MM.1S (cell line): ENCODE data around the gene OSGEP.

ENCODE experiments used
- DNase-seq: peaks from one replicate; pipeline ENCODE4 v3.0.0-alpha.2; 2015
- H2AFZ ChIP-seq: fragments of 300-600 bp; sonication (generic); 2 replicates; pipeline ENCODE4 v1.6.0; 2016; ENCODE audit warnings: antibody characterized with exemption, low read length
- H3F3A ChIP-seq: fragments of 300-600 bp; sonication (generic); 2 replicates; pipeline ENCODE4 v1.6.1; 2016; ENCODE audit warnings: mild to moderate bottlenecking, antibody characterized with exemption, low read length, moderate library complexity, mixed read lengths; ENCODE audit not compliant: insufficient read depth
- H3K27ac ChIP-seq: fragments of 300-600 bp; sonication (generic); 2 replicates; pipeline ENCODE4 v1.5.1; 2016; ENCODE audit warnings: mild to moderate bottlenecking, low read length
- H3K27me3 ChIP-seq: fragments of 300-600 bp; sonication (generic); replicated peaks from 2 replicates; pipeline ENCODE4 v1.6.0; 2016; ENCODE audit warnings: low read length; ENCODE audit not compliant: insufficient read depth
- H3K36me3 ChIP-seq: fragments of 300-600 bp; sonication (generic); replicated peaks from 2 replicates; pipeline ENCODE4 v1.6.1; 2016; ENCODE audit warnings: mild to moderate bottlenecking, low read length, mixed read lengths; ENCODE audit not compliant: insufficient read depth
- H3K4me1 ChIP-seq: fragments of 300-600 bp; sonication (generic); 2 replicates; pipeline ENCODE4 v1.6.1; 2016; ENCODE audit warnings: low read length, mixed read lengths
- H3K4me2 ChIP-seq: fragments of 300-600 bp; sonication (generic); 2 replicates; pipeline ENCODE4 v1.6.0; 2016; ENCODE audit warnings: low read depth, low read length
- H3K4me3 ChIP-seq: fragments of 300-600 bp; sonication (generic); 2 replicates; pipeline ENCODE4 v1.5.1; 2016; ENCODE audit warnings: low read length, mixed read lengths
- H3K79me2 ChIP-seq: fragments of 300-600 bp; sonication (generic); 2 replicates; pipeline ENCODE4 v1.6.1; 2016; ENCODE audit warnings: mixed run types, low read length, mixed read lengths
- H3K9ac ChIP-seq: fragments of 300-600 bp; sonication (generic); 2 replicates; pipeline ENCODE4 v1.6.1; 2016; ENCODE audit warnings: low read length, mixed read lengths
- H3K9me2 ChIP-seq: fragments of 300-600 bp; sonication (generic); replicated peaks from 2 replicates; pipeline ENCODE4 v1.6.1; 2016; ENCODE audit warnings: mild to moderate bottlenecking, low read length, mixed read lengths; ENCODE audit not compliant: insufficient read depth
- H3K9me3 ChIP-seq: fragments of 300-600 bp; sonication (generic); replicated peaks from 2 replicates; pipeline ENCODE4 v1.6.1; 2016; ENCODE audit warnings: mild to moderate bottlenecking, low read length, mixed read lengths; ENCODE audit not compliant: insufficient read depth
- H4K20me1 ChIP-seq: fragments of 300-600 bp; sonication (generic); 2 replicates; pipeline ENCODE4 v1.6.1; 2016; ENCODE audit warnings: mild to moderate bottlenecking, low read length, moderate library complexity, mixed read lengths; ENCODE audit not compliant: insufficient read depth
- EZH2 ChIP-seq: fragments of 300-600 bp; sonication (generic); optimal IDR thresholded peaks from 2 replicates; pipeline ENCODE3; 2017; ENCODE audit warnings: low read depth, mild to moderate bottlenecking, antibody characterized with exemption, low read length, mixed read lengths
- EZH2phosphoT487 ChIP-seq: fragments of 300-600 bp; sonication (generic); IDR thresholded peaks from 2 replicates; pipeline ENCODE4 v1.6.1; 2018; ENCODE audit warnings: antibody characterized with exemption, low read length
- TF ChIP-seq, protein P1 (sequence below): fragments of 300-600 bp; sonication (generic); IDR thresholded peaks from 2 replicates; pipeline ENCODE4 v1.5.1; 2016; ENCODE audit warnings: antibody characterized with exemption, low read length, mixed read lengths

OSGEP gene

DNA sequence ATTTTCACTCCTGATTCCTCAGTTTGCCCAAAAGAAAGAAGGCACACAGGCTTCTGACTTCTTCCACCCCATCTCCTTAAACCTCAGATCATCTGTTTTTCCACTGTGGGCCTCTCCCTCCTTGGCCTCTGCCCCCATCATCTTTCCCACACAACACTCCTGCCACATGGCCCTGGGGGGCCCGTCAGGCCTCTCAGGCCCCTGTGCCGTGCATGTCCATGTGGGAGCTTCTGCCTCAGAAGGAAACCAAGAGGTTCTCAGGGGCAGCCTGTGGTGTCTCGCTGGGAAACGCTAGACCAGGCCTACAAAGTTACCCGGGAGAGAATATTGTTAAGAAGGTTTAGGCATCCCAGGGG is 26.6 kb downstream of the OSGEP start:
- Histone ChIP-seq H3K36me3 (no peaks in the 10 kb centered on the region), H3F3A (no peaks in the 10 kb centered on the region), H3K4me1 (peaks cover 9% of the 10 kb centered on the region), H3K79me2 (no peaks in the 10 kb centered on the region), H4K20me1 (no peaks in the 10 kb centered on the region), H3K9ac (no peak overlapping the region), H3K4me3 (no peak overlapping the region), H3K9me2 (no peaks in the 10 kb centered on the region), H3K4me2 (peak overlapping the region; percentile 65; the same call in 1 of the 2 replicates), H3K27me3 (no peaks in the 10 kb centered on the region), H3K9me3 (no peaks in the 10 kb centered on the region), H2AFZ (no peak overlapping the region), H3K27ac (peak overlapping the region; percentile 32; the same call in 1 of the 2 replicates)
- TF ChIP-seq EZH2 = no peak
- no peak for DNase-seq

DNA sequence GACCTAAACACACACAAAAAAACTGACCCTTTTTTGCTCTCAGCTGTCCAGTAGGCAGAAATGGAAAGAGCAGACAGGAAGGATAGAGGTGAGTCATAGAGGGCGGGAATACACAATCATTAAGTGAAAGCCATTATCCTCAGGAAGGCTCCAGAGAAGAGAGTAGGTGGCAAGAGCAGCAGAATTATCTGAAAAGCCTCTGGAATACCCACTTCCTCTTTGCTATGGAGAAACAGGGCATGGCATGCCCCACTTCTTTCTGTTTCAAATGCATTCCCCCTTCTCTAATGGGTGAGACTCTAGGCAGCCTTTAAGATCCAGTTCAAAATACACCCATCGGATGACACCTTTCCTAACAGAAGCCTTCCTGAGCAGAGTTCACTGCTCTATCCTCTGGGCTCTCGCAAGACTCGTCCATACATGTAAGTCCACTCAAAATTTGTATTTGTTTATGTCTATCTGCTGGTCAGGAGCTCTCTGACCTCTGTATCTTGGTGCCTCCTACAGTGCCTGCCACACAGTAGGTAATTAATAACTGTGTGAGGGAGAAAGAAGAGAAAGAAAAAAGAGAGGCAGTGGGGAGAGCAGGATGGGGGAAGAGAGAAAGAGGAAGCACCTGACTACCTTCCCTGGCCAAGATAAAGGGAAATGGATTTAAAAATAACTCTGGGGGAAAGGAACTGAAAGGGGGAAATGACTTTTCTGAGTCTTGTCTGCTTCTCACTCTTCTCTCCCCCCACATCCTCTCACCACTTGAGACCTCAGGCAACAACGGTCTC is 27.2 kb downstream of the OSGEP start:
- H4K20me1 ChIP-seq = no peaks in the 10 kb centered on the region
- no peaks in the 10 kb centered on the region for H3F3A ChIP-seq
- no peak for DNase-seq
- H3K9ac ChIP-seq = no peak overlapping the region
- no peaks in the 10 kb centered on the region for H3K9me3 ChIP-seq
- no peaks in the 10 kb centered on the region for H3K27me3 ChIP-seq
- peak overlapping the region; percentile 22; the same call in 1 of the 2 replicates for H3K4me3 ChIP-seq
- H3K27ac ChIP-seq = peak overlapping the region; percentile 32; the same call in 1 of the 2 replicates
- no peaks in the 10 kb centered on the region for H3K36me3 ChIP-seq
- H3K4me2 ChIP-seq = peak overlapping the region; percentile 65
- no peaks in the 10 kb centered on the region for H3K79me2 ChIP-seq
- H3K4me1 ChIP-seq = peaks cover 9% of the 10 kb centered on the region
- H3K9me2 ChIP-seq = no peaks in the 10 kb centered on the region
- H2AFZ ChIP-seq = no peak overlapping the region
- no peak for TF ChIP-seq EZH2phosphoT487
- TF ChIP-seq, protein P1, sequence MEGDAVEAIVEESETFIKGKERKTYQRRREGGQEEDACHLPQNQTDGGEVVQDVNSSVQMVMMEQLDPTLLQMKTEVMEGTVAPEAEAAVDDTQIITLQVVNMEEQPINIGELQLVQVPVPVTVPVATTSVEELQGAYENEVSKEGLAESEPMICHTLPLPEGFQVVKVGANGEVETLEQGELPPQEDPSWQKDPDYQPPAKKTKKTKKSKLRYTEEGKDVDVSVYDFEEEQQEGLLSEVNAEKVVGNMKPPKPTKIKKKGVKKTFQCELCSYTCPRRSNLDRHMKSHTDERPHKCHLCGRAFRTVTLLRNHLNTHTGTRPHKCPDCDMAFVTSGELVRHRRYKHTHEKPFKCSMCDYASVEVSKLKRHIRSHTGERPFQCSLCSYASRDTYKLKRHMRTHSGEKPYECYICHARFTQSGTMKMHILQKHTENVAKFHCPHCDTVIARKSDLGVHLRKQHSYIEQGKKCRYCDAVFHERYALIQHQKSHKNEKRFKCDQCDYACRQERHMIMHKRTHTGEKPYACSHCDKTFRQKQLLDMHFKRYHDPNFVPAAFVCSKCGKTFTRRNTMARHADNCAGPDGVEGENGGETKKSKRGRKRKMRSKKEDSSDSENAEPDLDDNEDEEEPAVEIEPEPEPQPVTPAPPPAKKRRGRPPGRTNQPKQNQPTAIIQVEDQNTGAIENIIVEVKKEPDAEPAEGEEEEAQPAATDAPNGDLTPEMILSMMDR = no peak
- TF ChIP-seq EZH2 = no peak

DNA sequence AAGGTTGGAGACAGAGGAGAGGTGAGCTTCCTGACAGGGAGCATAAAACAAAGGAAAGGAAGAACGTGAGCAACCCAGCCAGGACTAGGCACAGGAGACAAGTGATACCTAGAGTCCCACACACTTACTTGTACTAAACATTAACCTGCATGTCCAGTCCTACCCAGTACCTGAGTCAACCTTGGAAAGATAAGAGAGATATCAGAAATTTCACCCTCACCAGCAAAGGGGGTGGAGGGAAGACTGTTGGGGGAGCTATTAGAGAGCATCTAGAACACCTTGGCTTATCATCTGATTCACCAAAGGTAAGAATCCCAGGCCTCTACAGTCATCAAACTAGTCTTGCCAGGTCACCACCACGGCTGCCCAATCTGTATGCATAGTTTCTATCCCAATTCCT is 29.8 kb downstream of the OSGEP start:
- DNase-seq = no peak

More for the DNA sequence above, 29.8 kb downstream of the OSGEP start:
- peaks cover 9% of the 10 kb centered on the region for H3K4me1 ChIP-seq
- H3K9ac ChIP-seq = no peak overlapping the region
- no peaks in the 10 kb centered on the region for H3K27me3 ChIP-seq
- H4K20me1 ChIP-seq = no peaks in the 10 kb centered on the region
- no peaks in the 10 kb centered on the region for H3K36me3 ChIP-seq
- H3K27ac ChIP-seq = no peak overlapping the region
- no peaks in the 10 kb centered on the region for H3K9me2 ChIP-seq
- H3K4me2 ChIP-seq = no peak overlapping the region
- H2AFZ ChIP-seq = no peak overlapping the region
- no peak overlapping the region for H3K4me3 ChIP-seq
- no peaks in the 10 kb centered on the region for H3F3A ChIP-seq
- TF ChIP-seq EZH2 (no peak), EZH2phosphoT487 (no peak)
- TF ChIP-seq, protein P1 = no peak
- H3K79me2 ChIP-seq = no peaks in the 10 kb centered on the region
- H3K9me3 ChIP-seq = no peaks in the 10 kb centered on the region
